IPS DF 4.7 (cell line): Measurements from ENCODE around the gene MMGT1.
"Not testable (repeated sequence)": the region's sequence is repeated elsewhere in the genome, so short reads cannot be mapped to it uniquely, and the experiment has no call there.

ENCODE experiments used
- DNase-seq: peaks from one replicate; pipeline ENCODE4 v3.0.0-alpha.2; 2013; ENCODE audit warnings: low spot score; ENCODE audit errors: extremely low read depth

The MMGT1 gene

DNA sequence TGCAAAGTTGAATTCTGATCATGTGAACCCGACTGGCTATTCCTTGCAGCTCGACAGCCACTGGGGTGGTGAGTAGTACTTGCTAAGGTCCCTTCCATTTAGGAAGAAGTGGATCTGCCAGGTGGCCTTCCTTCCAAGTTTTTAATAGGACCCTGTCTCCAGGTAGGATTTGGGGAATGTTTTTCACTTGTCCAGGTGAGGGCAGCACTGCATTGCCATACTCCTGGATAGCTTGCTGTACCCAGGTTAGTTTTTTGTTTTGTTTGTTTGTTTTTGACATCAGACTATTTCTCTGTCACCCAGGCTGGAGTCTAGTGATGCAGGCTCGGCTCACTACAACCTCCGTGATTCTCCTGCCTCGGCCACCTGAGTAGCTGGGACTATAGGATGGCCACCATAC, 50.4 kb downstream of the MMGT1 start:
- DNase-seq: no peak

DNA sequence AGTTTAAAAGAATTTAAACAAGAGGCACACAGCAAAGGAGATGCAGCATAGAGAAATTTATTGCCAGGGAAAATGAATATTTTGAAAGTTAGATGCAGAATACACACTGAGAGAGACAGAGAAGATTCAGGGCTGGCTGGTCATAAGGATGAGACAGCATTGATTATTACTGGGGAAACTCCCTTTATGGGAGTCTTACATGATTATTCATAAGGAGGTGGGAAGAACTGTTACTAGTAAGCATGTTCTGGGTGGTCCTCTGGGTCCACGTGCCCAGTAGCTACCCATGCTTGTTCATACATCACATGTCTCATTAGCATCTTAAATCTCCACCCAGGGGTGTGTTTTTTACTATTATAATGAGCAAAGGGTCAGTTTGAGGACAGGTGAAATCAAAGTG, 53.3 kb downstream of the MMGT1 start:
- DNase-seq: not testable (repeated sequence)

DNA sequence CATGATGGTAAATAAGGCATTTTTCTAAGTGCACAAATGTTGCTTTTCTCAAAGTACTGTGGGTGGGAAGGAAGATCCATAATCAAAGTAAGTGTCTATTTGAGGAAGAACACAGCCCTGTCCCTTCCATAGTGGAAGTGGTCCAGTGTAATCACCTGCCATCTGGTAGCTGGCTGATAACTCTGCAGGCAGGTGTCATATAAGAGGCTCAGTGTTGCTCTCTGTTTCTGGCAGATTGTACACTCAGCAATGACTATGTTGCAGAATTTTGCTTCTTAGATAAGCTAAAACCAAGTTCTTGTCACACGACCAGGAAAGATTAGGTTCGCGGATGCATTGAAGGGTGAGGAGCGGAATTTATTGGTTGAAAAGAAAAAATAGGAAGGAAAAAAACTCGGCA, 59.4 kb downstream of the MMGT1 start:
- DNase-seq: no peak
